ENCODE results near the gene UGT1A7.

UGT1A7 gene

GRCh38 chr2:233801357-233802131 lies 119.8 kb downstream of the UGT1A7 start:
- no peak for DNase-seq

GRCh38 chr2:233802132-233802815 lies 120.6 kb downstream of the UGT1A7 start:
- no peak for DNase-seq

GRCh38 chr2:233803292-233803911 lies 121.7 kb downstream of the UGT1A7 start:
- no peak for DNase-seq

- DNase-seq, result no peak
Observed at GRCh38 chr2:233803994-233804393, 122.3 kb downstream of the UGT1A7 start.

GRCh38 chr2:233807215-233807865 lies 125.6 kb downstream of the UGT1A7 start:
- no peak for DNase-seq

GRCh38 chr2:233807966-233808935 lies 126.5 kb downstream of the UGT1A7 start:
- no peak for DNase-seq

GRCh38 chr2:233810385-233810784 lies 128.7 kb downstream of the UGT1A7 start:
- DNase-seq, result no peak

GRCh38 chr2:233811087-233811486 lies 129.4 kb downstream of the UGT1A7 start:
- DNase-seq, result no peak

GRCh38 chr2:233811732-233812131 lies 130.0 kb downstream of the UGT1A7 start:
- DNase-seq, result no peak

GRCh38 chr2:233813236-233814055 lies 131.7 kb downstream of the UGT1A7 start:
- no peak for DNase-seq

- DNase-seq, result peak; percentile 5
Observed at GRCh38 chr2:233814056-233814835, 132.5 kb downstream of the UGT1A7 start.

GRCh38 chr2:233815861-233816260 lies 134.2 kb downstream of the UGT1A7 start:
- no peak for DNase-seq

- no peak for DNase-seq
Observed at GRCh38 chr2:233816334-233816733, 134.6 kb downstream of the UGT1A7 start.

- no peak for DNase-seq
Observed at GRCh38 chr2:233816771-233817170, 135.1 kb downstream of the UGT1A7 start.

- no peak for DNase-seq
Observed at GRCh38 chr2:233817361-233817911, 135.7 kb downstream of the UGT1A7 start.

- no peak for DNase-seq
Observed at GRCh38 chr2:233817995-233818638, 136.4 kb downstream of the UGT1A7 start.

- no peak for DNase-seq
Observed at GRCh38 chr2:233818639-233819621, 137.2 kb downstream of the UGT1A7 start.

All from kidney glomerular epithelial cell (primary cell).